LNCAP (cell line): Measurements from ENCODE around the gene PSMD4.

Experiments used
- CTCF ChIP-seq: fragments of 450-650 bp; IDR thresholded peaks from 2 replicates; pipeline ENCODE4 v1.5.1; 2017; ENCODE audit warnings: mild to moderate bottlenecking

Gene PSMD4

GRCh38 chr1:151254217-151255213, at the start of gene PSMD4:
TSS of gene PSMD4 (plus strand) at chr1:151254734. CDS start at chr1:151254783, 49 bp downstream.
- no peak for TF ChIP-seq CTCF

- TF ChIP-seq CTCF: no peak
These were observed 43.7 kb upstream of the PSMD4 start for GRCh38 chr1:151210830-151211229.

GRCh38 chr1:151211972-151212705, 42.4 kb upstream of the PSMD4 start:
- TF ChIP-seq CTCF: no peak

- TF ChIP-seq CTCF: no peak
These were observed 41.0 kb upstream of the PSMD4 start for GRCh38 chr1:151213560-151213959.

GRCh38 chr1:151221616-151222015, 32.9 kb upstream of the PSMD4 start:
- TF ChIP-seq CTCF: no peak

- no peak for TF ChIP-seq CTCF
These were observed 32.4 kb upstream of the PSMD4 start for GRCh38 chr1:151222130-151222529.

- TF ChIP-seq CTCF: no peak
These were observed 19.3 kb upstream of the PSMD4 start for GRCh38 chr1:151235235-151235634.
